Cardiac septum (tissue), 1 donor: Measurements from ENCODE around the gene PPM1B. TPM values are rescaled to one million over a fixed set of nuclear protein-coding genes. Genes with fewer than 3 reads are reported as not detected.
A peak's percentile ranks its signal among the peaks of the same experiment; 100 is the strongest.
"Not testable (repeated sequence)": the region's sequence is repeated elsewhere in the genome, so short reads cannot be mapped to it uniquely, and the experiment has no call there.

ENCODE experiments used
- DNase-seq: peaks from one replicate; pipeline ENCODE4 v3.0.0-alpha.2; 2020; ENCODE audit warnings: low spot score
- intact Hi-C: fragments of 100-400 bp; cut with DNase I; formaldehyde crosslinking; loops from one replicate; pipeline ENCODE4 v1.14.0; 2022
- total RNA-seq: library from RNA; stranded (reverse); fragmentation: NEBNext Ultra II Directional; extraction: Animal tissue kit (Norgen Biotek cat#: 25700); gene quantifications from one replicate; pipeline ENCODE4 v1.2.1, GENCODE V29; 2021
- donor health status: DM: no; HTN: no; CAD: no.

PPM1B gene
- total RNA-seq, 1 donor from 2014 or later: 68.4 TPM

DNA sequence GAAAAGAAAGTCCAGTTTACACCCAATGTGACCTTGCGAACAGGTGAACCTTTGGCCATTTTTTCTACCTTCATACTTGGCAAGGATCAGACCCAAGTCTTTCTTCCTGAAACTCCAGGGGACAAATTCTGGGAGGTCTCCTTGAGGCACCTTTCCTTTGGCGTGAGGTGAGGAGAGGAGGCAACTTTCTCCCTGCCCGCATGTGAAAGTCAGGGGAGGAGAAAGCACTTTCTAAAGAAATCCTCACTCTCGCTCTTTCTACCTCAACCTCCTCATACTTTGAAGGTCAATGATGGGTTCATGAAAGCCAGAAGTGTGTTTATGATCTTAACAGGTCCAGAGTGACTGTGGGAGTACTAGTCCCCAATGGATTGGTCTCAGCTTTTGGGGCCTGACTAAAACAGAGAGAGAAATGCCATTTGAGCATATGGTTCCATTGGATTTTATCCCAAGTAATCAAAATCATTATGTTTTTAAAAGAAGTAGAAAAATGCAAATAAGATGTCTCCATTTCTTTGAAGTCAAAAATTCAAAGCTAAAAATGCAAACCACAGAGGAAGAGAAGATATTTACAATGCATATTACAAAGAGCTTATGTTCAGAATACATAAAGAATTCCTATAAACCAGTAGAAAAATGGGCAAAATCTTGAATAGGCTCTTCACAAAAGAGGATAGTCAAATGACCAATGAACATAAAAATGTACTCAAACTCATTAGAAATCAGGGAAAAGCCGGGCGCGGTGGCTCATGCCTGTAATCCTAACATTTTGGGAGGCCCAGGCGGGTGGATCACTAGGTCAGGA lies 15.6 kb upstream of the PPM1B start:
- intact Hi-C loops: no loop called here

GRCh38 chr2:44155666-44156446 lies 12.8 kb upstream of the PPM1B start:
- intact Hi-C loops: no loop called here
- no peak for DNase-seq

More for the DNA sequence above, 15.6 kb upstream of the PPM1B start:
- no peak for DNase-seq

- intact Hi-C loops: no loop called here
- DNase-seq: no peak
Observed at GRCh38 chr2:44163777-44164176, 4.9 kb upstream of the PPM1B start.

DNA sequence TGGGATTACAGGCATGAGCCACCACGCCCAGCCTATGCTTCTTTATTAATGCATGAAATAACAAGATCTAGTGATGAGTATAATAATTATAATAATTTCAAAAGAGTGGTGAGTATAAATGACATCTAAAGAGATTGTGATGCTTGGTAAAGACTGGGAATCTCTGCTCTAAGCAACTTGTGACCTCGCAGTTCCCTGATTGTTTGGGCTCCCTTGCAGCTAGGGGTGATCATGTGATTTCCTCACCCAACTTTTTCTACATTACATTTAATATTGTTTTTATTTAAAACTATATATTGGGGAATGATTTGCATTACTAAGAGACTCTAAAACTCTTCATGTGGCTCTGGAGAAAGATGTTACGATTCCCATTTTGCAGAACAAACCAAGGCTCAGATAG lies 4.1 kb upstream of the PPM1B start:
- intact Hi-C loops: loop anchor here (5.0 kb wide), 3 partner anchors 62 to 198 kb away; partner anchors contain the start of genes CAMKMT and PREPL
- DNase-seq: no peak

GRCh38 chr2:44166096-44166495 lies 2.6 kb upstream of the PPM1B start:
- no peak for DNase-seq
- intact Hi-C loops: loop anchor here (5.0 kb wide), 3 partner anchors 64 to 196 kb away; partner anchors contain the start of genes CAMKMT and PREPL

- no peak for DNase-seq
- intact Hi-C loops: loop anchor here (5.0 kb wide), 3 partner anchors 65 to 195 kb away; partner anchors contain the start of genes CAMKMT and PREPL
Observed at GRCh38 chr2:44167311-44167907, 1.3 kb upstream of the PPM1B start.

DNA sequence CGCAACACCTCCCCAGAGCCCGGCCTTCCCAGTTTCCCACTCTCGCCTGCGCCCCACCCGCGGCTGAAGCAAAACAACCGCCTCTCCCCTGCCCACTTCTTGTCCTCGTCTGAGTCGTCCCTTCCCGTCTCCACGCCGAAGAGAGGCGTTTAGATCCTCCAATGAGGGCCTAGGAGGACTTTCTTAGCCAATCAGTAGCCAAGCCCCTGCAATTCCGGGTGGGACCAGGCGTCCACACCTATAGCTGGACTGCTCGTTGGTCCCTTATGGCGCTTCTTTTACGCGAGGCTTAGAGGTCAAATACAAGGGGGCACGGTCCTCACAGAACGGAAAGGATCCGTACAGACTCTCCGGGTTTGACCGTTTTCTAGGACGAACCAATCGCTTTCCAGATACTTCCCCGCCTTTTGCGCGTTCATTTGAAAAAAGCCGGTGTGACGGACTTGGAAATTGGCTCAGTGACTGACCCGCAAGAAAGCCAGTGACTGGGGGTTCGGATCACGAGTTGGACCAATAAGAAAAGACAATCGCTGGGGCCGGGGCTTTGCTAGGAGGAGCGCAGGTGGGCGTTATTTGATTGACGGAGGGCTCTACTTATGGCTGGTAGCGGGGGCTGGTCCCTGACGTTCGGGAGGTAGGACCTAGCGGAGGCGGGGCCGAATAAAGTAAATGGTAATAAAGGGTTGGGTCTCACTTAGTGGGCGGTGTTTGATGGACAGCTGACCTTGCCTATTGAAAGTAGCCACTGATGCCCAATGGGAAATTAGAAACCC lies 581 bp upstream of the PPM1B start:
- DNase-seq: peak; percentile 99
- intact Hi-C loops: loop anchor here (5.0 kb wide), 3 partner anchors 66 to 194 kb away; partner anchors contain the start of genes CAMKMT and PREPL

DNA sequence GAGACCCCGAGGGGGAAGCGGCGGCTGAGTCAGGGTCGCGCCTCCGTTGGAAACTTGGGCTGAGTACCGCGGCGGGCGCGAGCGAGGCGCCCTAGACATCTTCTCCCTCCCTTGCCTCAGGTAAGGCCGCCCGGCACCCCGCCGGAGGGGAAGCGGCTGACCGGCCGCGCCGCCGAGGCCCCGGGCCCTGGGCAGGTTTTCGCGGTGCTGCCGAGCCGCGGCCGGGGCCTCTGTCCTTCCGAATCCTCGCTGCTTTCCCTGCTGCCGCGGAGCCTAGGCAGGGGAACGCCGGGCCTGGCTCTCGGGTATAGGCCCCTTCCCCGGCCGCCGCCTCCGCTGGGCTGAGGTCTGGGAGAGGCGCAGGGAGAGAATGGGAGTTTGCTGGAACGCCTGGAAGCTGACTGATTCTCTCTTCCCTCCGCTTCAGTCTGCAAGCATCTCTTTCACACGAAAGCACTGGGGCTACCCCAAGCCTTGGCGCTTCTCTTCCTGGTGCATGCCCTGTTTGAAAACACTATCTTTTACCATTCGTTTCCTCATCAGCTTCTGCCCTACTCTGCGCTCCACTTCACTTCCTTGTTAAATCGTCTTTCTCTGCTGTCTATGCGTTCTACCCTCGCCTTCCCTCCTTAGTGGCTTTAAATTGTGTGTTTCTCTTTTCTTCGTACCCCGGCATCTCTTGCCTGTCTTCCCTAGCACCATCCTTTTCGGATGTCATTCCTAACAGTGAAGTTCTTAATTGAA lies 652 bp downstream of the PPM1B start:
- intact Hi-C loops: loop anchor here (5.0 kb wide), 3 partner anchors 67 to 193 kb away; partner anchors contain the start of genes CAMKMT and PREPL
- peak; percentile 77 for DNase-seq

GRCh38 chr2:44170311-44170717 lies 1.6 kb downstream of the PPM1B start:
- no peak for DNase-seq
- intact Hi-C loops: no loop called here

GRCh38 chr2:44171018-44171417 lies 2.3 kb downstream of the PPM1B start:
- intact Hi-C loops: no loop called here
- DNase-seq: no peak

DNA sequence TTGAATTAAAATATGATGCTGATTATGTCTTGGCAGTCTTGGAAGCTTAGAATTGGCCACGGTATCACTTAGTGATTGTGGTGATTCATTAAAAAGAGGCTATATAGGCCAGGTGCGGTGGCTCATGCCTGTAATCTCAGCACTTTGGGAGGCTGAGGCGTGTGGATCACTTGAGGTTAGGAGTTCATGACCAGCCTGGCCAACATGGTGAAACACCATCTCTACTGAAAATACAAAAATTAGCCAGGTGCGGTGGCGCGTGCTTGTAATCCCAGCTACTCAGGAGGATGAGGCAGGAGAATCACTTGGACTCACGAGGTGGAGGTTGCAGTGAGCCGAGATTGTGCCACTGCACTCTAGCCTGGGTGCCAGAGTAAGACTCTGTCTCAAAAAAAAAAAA lies 2.8 kb downstream of the PPM1B start:
- DNase-seq, intact Hi-C loops: not testable (repeated sequence)

DNA sequence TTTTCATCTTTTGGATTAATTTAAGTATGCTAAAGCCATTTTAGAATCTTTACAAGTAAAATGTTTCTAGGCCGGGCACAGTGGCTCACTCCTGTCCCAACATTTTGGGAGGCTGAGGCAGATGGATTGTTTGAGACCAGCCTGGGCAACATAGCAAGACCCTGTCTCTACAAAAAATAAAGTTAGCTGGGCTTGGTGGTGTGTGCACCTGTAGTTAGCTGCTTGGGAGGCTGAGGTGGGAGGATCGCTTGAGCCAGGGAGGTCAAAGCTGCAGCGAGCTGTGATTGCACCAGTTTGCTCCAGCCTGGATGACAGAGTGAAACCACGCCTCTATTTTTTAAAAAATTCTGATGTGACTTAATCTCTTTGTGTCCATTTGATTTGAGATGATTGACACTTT lies 3.9 kb downstream of the PPM1B start:
- no peak for DNase-seq
- intact Hi-C loops: loop anchor here (2.0 kb wide), 1 partner anchor 178 kb away; the partner anchor contains the start of gene LRPPRC

DNA sequence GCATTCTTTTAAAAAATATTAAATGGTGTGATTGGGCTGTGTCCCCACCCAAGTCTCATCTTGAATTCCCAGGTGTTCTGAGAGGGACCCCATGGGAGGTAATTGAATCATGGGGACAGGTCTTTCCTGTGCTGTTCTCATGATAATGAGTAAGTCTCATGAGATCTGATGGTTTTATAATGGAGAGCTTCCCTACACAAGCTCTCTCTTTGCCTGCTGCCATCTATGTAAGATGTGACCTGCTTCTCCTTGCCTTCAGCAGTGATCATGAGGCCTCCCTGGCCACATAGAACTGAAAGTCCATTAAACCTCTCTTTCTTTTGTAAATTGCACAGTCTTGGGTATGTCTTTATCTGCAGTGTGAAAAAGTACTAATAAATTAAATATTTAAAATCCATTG lies 10.3 kb downstream of the PPM1B start:
- intact Hi-C loops: no loop called here
- no peak for DNase-seq

DNA sequence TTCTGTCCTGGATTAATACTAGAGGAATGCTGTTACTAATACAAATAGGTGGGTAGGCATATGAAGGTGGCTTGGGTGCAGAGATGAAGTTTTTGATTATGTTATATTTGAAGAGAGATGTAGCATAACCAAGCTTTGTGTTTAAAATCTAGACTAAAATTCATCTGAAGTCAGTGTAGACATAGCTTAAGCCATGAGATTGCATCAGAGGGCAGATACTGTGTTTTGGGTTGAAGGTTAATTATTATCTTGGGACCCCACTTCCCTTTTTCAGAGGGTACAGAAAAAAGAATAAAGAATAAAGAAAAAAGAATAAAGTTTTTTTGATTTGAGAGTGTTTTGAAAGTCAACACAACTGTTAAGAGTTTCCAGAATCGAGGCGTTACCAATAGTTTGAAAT lies 13.0 kb downstream of the PPM1B start:
- intact Hi-C loops: no loop called here
- DNase-seq: no peak

GRCh38 chr2:44184106-44184505 lies 15.4 kb downstream of the PPM1B start:
- intact Hi-C loops: no loop called here
- DNase-seq: no peak

GRCh38 chr2:44186810-44187209 lies 18.1 kb downstream of the PPM1B start:
- intact Hi-C loops: no loop called here
- no peak for DNase-seq

DNA sequence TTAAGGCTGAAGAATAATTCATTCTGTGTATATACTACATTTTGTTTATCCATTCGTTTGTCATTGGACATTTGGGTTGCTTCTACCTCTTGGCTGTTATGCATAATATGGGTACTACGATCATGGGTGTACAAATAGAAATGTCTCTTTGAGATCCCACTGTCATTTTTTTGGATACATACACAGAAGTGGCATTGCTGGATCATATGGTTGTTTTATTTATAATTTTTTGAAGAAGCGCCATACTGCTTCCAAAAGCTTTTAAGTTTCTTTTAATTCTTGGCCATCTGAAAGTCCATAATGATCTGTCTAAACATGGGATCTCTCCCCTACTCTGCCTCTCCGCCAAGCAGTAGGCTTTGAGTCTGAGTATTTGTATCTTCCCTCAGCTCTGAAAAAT lies 18.6 kb downstream of the PPM1B start:
- intact Hi-C loops: no loop called here
- DNase-seq: no peak

GRCh38 chr2:44188696-44189095 lies 20.0 kb downstream of the PPM1B start:
- intact Hi-C loops: no loop called here

GRCh38 chr2:44189104-44189503 lies 20.4 kb downstream of the PPM1B start:
- no peak for DNase-seq
- intact Hi-C loops: no loop called here

More at GRCh38 chr2:44188696-44189095, 20.0 kb downstream of the PPM1B start:
- no peak for DNase-seq
